Transverse colon (tissue), 4 donors: ENCODE measurements around the gene CCDC81. TPM values are rescaled to one million over a fixed set of nuclear protein-coding genes. Genes with fewer than 3 reads are reported as not detected.

Experiments used
- DNase-seq: peaks from one replicate; pipeline ENCODE4 v3.0.0-alpha.2; 2019
- H3K27ac ChIP-seq, 4 donors: fragments of 200-600 bp; sonication (generic); 2 replicates each; pipeline ENCODE4 v1.5.1; 2016 to 2018; ENCODE audit warnings: inconsistent platforms in 4 of 4
- H3K27me3 ChIP-seq: fragments of 200-600 bp; sonication (generic); 2 replicates; pipeline ENCODE4 v1.5.1; 2017; ENCODE audit warnings: inconsistent platforms
- H3K36me3 ChIP-seq, 4 donors: fragments of 200-600 bp; sonication (generic); 2 replicates each; pipeline ENCODE4 v1.5.1; 2017 to 2019; ENCODE audit warnings: inconsistent platforms in 4 of 4
- H3K4me1 ChIP-seq, 4 donors: fragments of 200-600 bp; sonication (generic); 2 replicates each; pipeline ENCODE4 v1.5.1; 2017 to 2020; ENCODE audit warnings: inconsistent platforms in 4 of 4
- H3K4me3 ChIP-seq, 4 donors: fragments of 200-600 bp; sonication (generic); 1 replicate in 1 of 4; 2 replicates in 3 of 4; pipeline versions ENCODE4 v1.5.1 to v1.6.1; 2017 to 2019; ENCODE audit warnings: inconsistent platforms in 4 of 4
- H3K9me3 ChIP-seq, 2 donors: fragments of 200-600 bp; sonication (generic); 2 replicates each; pipeline ENCODE4 v1.5.1; 2017 to 2019; ENCODE audit warnings: inconsistent platforms in 2 of 2
- EP300 ChIP-seq: sonication (generic); formaldehyde crosslinking; IDR thresholded peaks from one replicate; pipeline ENCODE4 v1.6.1; 2017; ENCODE audit warnings: antibody characterized with exemption, low read depth
- POLR2A ChIP-seq: fragments of 450-650 bp; IDR thresholded peaks from one replicate; pipeline ENCODE4 v1.6.1; 2016; ENCODE audit warnings: antibody characterized with exemption, mild to moderate bottlenecking, moderate library complexity
- POLR2AphosphoS5 ChIP-seq, 3 donors: sonication (generic); formaldehyde crosslinking; IDR thresholded peaks; one replicate each; pipeline ENCODE4 v1.6.1; 2016; ENCODE audit warnings: antibody characterized with exemption in 3 of 3
- WGBS, 2 donors: methylation state at CpG; one replicate each; pipeline ENCODE4 v1.1.5; 2018; ENCODE audit warnings: low coverage in 1 of 2; 5-methylcytosine and 5-hydroxymethylcytosine counted together
- in situ Hi-C, 4 donors: fragments of 200-750 bp; cut with MboI; loops; one replicate each; pipeline versions ENCODE4 v1.15.0 to v1.15.1; 2017; ENCODE audit warnings: low sequenced_read_pairs in 3 of 4, low pct_ligation_motif_present in 1 of 4, low pct_unique_long_range_greater_than_20kb in 1 of 4
- intact Hi-C: fragments of 100-400 bp; cut with DNase I; formaldehyde crosslinking; loops from one replicate; pipeline ENCODE4 v1.15.1; 2023; ENCODE audit warnings: low total_unique reads
- total RNA-seq, 4 donors: library from RNA; depleted of rRNA; stranded (reverse); fragments of >200 nt; gene quantifications; one replicate each; pipeline ENCODE4 v1.1.0, GENCODE V29; 2016
- TF ChIP-seq, protein P1 (sequence below), 5 experiments: fragments of 200-600 bp in 3 of 5; fragments of 450-650 bp in 2 of 5; sonication (generic) in 3 of 5; IDR thresholded peaks; 1 replicate in 2 of 5; 2 replicates in 3 of 5; pipeline ENCODE4 v1.5.1; 2016 to 2017; ENCODE audit warnings: antibody characterized with exemption in 5 of 5, inconsistent platforms in 3 of 5, mild to moderate bottlenecking in 2 of 5, moderate library complexity in 1 of 5

CCDC81 gene
- total RNA-seq, 4 donors from 2014 or later = 0.41 to 0.64 TPM; not detected in 2

DNA sequence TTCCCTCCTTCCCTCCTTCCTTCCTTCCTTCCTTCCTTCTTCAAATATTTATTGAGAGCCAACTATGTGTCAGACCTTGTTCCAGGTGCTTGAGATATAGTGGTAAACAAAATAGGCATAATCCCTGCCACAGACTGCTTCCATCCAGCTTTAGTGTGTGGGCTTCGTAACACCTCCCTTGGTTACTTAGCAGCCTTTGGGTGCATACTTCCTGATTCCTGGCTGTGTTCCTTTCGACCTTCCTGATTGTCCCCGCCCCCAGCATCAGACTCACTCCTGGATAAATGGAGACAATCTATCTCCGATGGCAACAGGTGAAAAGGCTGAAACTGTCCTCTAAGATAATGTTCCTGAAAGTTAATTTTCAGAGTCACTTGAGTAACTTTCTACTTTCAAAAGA, 13.5 kb downstream of the CCDC81 start:
- H3K27ac ChIP-seq = no peak overlapping the region
- H3K4me3 ChIP-seq = no peak overlapping the region
- in situ Hi-C loops = no loop called here
- H3K27me3 ChIP-seq = no peaks in the 10 kb centered on the region
- H3K9me3 ChIP-seq = no peaks in the 10 kb centered on the region
- H3K4me1 ChIP-seq = no peaks in the 10 kb centered on the region
- WGBS, 2 donors = 60% methylated on average over 4 of the region's 4 CpGs
- H3K36me3 ChIP-seq = no peaks in the 10 kb centered on the region
- intact Hi-C loops = no loop called here
- DNase-seq = no peak
- no peak for TF ChIP-seq EP300
- TF ChIP-seq POLR2A = no peak
- no peak for TF ChIP-seq POLR2AphosphoS5 (IDR thresholded peaks at IDR 0.05)

DNA sequence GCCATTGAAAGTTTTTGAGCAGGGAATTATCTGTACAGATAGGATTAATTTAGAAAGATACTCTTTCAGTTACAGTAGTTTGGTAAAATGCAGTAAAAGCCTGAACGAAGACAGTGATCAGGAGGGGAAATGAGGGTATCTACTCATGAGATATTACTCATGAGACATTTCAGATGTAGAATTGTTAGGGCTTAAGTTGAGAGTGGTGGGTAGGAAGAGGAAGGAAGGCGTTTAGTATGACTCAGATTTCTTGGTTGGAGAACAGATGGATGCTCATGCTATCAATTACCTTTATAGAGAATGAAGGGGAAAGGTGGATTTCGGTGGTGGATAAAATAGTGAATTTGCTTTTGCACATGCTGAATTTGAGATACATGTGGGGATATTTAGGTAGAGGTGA, 15.8 kb downstream of the CCDC81 start:
- intact Hi-C loops = no loop called here
- H3K27me3 ChIP-seq = no peaks in the 10 kb centered on the region

DNA sequence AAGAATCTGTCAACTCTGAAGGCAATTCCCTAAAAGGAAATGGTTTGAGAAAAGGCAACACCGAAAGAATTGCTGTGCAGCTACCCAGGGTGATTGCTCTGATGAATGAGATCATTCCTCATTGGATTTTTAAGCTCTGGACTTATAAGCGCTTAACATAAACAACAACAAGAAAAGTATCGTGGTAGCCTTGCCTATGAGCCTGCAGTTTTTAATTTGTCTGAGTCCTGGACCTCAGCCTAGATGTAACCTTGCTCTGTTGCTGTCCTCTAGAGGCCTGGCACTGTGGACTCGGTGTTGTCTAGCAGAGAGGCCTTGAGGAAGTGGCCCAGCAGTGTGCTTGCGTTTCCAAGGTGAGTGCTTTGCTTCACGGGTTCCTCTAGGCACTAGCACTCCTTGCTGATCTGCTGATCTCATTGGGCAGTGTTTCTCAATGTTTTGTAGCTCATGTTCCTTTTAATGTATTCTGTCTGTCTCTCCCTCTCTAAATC, 20.4 kb downstream of the CCDC81 start:
- no peak for DNase-seq
- WGBS, 2 donors = 51 to 67% methylated on average over 3 to 6 of the region's 6 CpGs
- TF ChIP-seq POLR2AphosphoS5 (IDR thresholded peaks at IDR 0.05) (no peak), EP300 (no peak), POLR2A (no peak)
- TF ChIP-seq, protein P1, sequence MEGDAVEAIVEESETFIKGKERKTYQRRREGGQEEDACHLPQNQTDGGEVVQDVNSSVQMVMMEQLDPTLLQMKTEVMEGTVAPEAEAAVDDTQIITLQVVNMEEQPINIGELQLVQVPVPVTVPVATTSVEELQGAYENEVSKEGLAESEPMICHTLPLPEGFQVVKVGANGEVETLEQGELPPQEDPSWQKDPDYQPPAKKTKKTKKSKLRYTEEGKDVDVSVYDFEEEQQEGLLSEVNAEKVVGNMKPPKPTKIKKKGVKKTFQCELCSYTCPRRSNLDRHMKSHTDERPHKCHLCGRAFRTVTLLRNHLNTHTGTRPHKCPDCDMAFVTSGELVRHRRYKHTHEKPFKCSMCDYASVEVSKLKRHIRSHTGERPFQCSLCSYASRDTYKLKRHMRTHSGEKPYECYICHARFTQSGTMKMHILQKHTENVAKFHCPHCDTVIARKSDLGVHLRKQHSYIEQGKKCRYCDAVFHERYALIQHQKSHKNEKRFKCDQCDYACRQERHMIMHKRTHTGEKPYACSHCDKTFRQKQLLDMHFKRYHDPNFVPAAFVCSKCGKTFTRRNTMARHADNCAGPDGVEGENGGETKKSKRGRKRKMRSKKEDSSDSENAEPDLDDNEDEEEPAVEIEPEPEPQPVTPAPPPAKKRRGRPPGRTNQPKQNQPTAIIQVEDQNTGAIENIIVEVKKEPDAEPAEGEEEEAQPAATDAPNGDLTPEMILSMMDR (IDR thresholded peaks at IDR 0.05) = no peak
- H3K27ac ChIP-seq = no peak overlapping the region
- no peak overlapping the region for H3K4me3 ChIP-seq
- no peaks in the 10 kb centered on the region for H3K36me3 ChIP-seq
- H3K4me1 ChIP-seq = no peaks in the 10 kb centered on the region
- H3K27me3 ChIP-seq = no peaks in the 10 kb centered on the region
- in situ Hi-C loops = no loop called here
- intact Hi-C loops = no loop called here
- H3K9me3 ChIP-seq = no peaks in the 10 kb centered on the region

More for the DNA sequence above, 15.8 kb downstream of the CCDC81 start:
- H3K27ac ChIP-seq = no peak overlapping the region
- no peak overlapping the region for H3K4me3 ChIP-seq
- in situ Hi-C loops = no loop called here
- WGBS, 2 donors = 78 to 82% methylated on average over 2 to 3 of the region's 3 CpGs
- no peak for TF ChIP-seq EP300
- no peak for TF ChIP-seq POLR2AphosphoS5 (IDR thresholded peaks at IDR 0.05)
- TF ChIP-seq POLR2A = no peak
- TF ChIP-seq, protein P1 (IDR thresholded peaks at IDR 0.05) = no peak
- DNase-seq = no peak
- no peaks in the 10 kb centered on the region for H3K36me3 ChIP-seq
- no peaks in the 10 kb centered on the region for H3K9me3 ChIP-seq
- no peaks in the 10 kb centered on the region for H3K4me1 ChIP-seq

DNA sequence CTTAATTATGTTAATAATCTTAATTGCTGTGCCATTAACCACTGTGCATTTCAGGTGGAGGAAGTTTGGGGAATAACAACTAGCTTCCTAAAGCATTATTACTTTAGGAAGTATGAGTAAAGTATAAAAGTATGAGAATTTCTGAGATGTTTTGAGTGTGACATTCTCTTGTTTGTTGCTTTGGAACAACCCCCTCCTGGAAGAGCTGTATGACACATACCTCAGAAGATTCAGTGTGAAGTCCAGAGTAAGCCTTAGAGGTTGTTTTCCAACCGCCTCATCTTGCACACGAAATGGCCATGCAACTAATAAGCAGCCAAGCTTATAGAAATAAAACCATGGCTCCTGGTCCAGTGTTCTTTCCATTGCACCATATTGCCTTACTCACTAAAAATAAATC, 21.7 kb downstream of the CCDC81 start:
- no peaks in the 10 kb centered on the region for H3K4me1 ChIP-seq
- 95% methylated on average over 2 of the region's 2 CpGs; no CpG with 5 or more reads in 1 of the 2 donors for WGBS, 2 donors
- in situ Hi-C loops (no loop called here), intact Hi-C loops (no loop called here)
- no peak overlapping the region for H3K4me3 ChIP-seq
- H3K27ac ChIP-seq = no peak overlapping the region
- DNase-seq = no peak
- no peak for TF ChIP-seq EP300
- TF ChIP-seq POLR2A = no peak
- TF ChIP-seq, protein P1 (IDR thresholded peaks at IDR 0.05) = no peak
- no peak for TF ChIP-seq POLR2AphosphoS5 (IDR thresholded peaks at IDR 0.05)
- no peaks in the 10 kb centered on the region for H3K9me3 ChIP-seq
- no peaks in the 10 kb centered on the region for H3K27me3 ChIP-seq
- no peaks in the 10 kb centered on the region for H3K36me3 ChIP-seq

DNA sequence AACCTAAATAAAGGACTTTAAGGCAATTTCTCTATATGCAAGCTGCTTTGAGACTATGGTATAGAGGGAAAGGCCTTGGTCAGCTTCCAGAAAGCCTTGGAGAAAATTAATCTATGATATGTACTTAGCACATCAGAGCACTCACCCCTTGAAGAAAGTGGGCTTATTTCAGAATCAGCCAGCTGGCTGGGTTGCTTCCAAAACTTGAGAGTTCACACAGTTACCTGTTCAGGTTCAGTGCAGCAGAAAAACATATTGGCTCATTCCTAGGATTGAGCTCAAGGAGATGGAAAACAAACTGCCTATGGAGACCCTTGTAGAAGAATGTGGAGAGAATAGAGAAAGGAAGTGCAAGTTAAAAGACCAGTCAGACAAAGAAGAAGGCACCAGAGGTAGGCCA, 22.7 kb downstream of the CCDC81 start:
- Histone ChIP-seq H3K9me3 (no peaks in the 10 kb centered on the region), H3K27me3 (no peaks in the 10 kb centered on the region), H3K36me3 (no peaks in the 10 kb centered on the region), H3K27ac (no peak overlapping the region), H3K4me1 (no peaks in the 10 kb centered on the region), H3K4me3 (no peak overlapping the region)
- TF ChIP-seq EP300 (no peak), POLR2A (no peak), POLR2AphosphoS5 (IDR thresholded peaks at IDR 0.05) (no peak)
- TF ChIP-seq, protein P1 (IDR thresholded peaks at IDR 0.05) = no peak
- in situ Hi-C loops = no loop called here
- intact Hi-C loops = no loop called here
- DNase-seq = no peak
